ENCODE data around the gene WDR7. TPM values are rescaled to one million over a fixed set of nuclear protein-coding genes. Genes with fewer than 3 reads are reported as not detected.

The WDR7 gene
- total RNA-seq, 1 donor from 2014 or later = 16.9 TPM

- H3K4me3 Mint-ChIP-seq = no peak overlapping the region
- H3K4me1 Mint-ChIP-seq (ENCODE audit: unreplicated experiment) = peaks cover 8% of the 10 kb centered on the region
- H3K27ac Mint-ChIP-seq = no peak overlapping the region
- H3K36me3 Mint-ChIP-seq = peaks cover 6% of the 10 kb centered on the region
- DNase-seq (ENCODE audit: extremely low spot score, unreplicated experiment) = no peak
- H3K9me3 Mint-ChIP-seq = no peaks in the 10 kb centered on the region
- TF ChIP-seq, protein P1, sequence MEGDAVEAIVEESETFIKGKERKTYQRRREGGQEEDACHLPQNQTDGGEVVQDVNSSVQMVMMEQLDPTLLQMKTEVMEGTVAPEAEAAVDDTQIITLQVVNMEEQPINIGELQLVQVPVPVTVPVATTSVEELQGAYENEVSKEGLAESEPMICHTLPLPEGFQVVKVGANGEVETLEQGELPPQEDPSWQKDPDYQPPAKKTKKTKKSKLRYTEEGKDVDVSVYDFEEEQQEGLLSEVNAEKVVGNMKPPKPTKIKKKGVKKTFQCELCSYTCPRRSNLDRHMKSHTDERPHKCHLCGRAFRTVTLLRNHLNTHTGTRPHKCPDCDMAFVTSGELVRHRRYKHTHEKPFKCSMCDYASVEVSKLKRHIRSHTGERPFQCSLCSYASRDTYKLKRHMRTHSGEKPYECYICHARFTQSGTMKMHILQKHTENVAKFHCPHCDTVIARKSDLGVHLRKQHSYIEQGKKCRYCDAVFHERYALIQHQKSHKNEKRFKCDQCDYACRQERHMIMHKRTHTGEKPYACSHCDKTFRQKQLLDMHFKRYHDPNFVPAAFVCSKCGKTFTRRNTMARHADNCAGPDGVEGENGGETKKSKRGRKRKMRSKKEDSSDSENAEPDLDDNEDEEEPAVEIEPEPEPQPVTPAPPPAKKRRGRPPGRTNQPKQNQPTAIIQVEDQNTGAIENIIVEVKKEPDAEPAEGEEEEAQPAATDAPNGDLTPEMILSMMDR (conservative IDR thresholded peaks at IDR 0.05) = no peak
- H3K27me3 Mint-ChIP-seq = peaks cover 5% of the 10 kb centered on the region
Measured at GRCh38 chr18:57004366-57005121, 353.4 kb downstream of the WDR7 start.

DNA sequence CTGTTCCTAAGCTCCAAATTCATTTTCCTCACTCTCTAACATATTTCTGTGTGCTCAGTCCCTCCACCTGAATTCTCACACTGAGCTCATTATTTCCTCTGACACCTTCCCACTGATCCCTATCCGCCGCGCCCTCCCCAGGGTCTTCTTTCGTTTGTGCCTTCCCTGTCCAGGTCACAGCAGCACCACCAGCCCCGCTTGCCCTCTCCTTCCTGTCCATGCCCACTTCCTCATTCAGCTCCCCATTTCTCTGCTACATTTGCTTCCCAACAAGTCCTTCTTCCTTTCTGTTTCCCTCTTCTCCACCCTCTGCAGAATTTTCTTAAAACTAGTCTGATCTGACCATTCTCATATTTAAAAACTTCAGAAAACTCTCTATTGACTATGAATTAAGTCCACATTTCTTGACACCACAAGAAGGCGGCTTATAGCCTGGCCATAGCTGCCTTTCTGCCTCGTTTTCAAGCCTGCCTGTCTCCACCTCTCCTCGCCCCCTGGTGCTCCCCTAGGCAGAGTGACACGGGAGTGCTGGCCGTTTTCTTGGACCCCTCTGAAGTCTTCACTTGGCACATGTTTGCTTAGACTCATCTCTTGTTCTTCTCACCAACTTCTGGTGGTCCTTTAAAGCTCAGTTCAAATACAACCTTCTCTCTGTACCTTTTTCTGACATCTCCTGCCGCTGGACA is 357.0 kb downstream of the WDR7 start:
- no peak for DNase-seq (ENCODE audit: extremely low spot score, unreplicated experiment)
- peaks cover 5% of the 10 kb centered on the region for H3K27me3 Mint-ChIP-seq
- peaks cover 6% of the 10 kb centered on the region for H3K36me3 Mint-ChIP-seq
- H3K9me3 Mint-ChIP-seq = no peaks in the 10 kb centered on the region
- TF ChIP-seq, protein P1 (conservative IDR thresholded peaks at IDR 0.05) = no peak
- peak overlapping the region; percentile 2 for H3K27ac Mint-ChIP-seq
- H3K4me3 Mint-ChIP-seq = no peak overlapping the region
- peaks cover 8% of the 10 kb centered on the region for H3K4me1 Mint-ChIP-seq (ENCODE audit: unreplicated experiment)

- Mint-ChIP-seq H3K4me3 (no peak overlapping the region), H3K36me3 (peaks cover 6% of the 10 kb centered on the region), H3K27me3 (peaks cover 5% of the 10 kb centered on the region), H3K9me3 (no peaks in the 10 kb centered on the region), H3K4me1 (ENCODE audit: unreplicated experiment) (no peaks in the 10 kb centered on the region), H3K27ac (no peak overlapping the region)
- no peak for DNase-seq (ENCODE audit: extremely low spot score, unreplicated experiment)
- TF ChIP-seq, protein P1 (conservative IDR thresholded peaks at IDR 0.05) = no peak
Measured at GRCh38 chr18:57009844-57010243, 358.7 kb downstream of the WDR7 start.

GRCh38 chr18:57014772-57015413 is 363.7 kb downstream of the WDR7 start:
- no peaks in the 10 kb centered on the region for H3K4me1 Mint-ChIP-seq (ENCODE audit: unreplicated experiment)

GRCh38 chr18:57015451-57015850 is 364.3 kb downstream of the WDR7 start:
- no peak overlapping the region for H3K4me3 Mint-ChIP-seq
- H3K4me1 Mint-ChIP-seq (ENCODE audit: unreplicated experiment) = no peaks in the 10 kb centered on the region
- no peaks in the 10 kb centered on the region for H3K9me3 Mint-ChIP-seq
- H3K27ac Mint-ChIP-seq = no peak overlapping the region
- TF ChIP-seq, protein P1 (conservative IDR thresholded peaks at IDR 0.05) = no peak
- peaks cover 4% of the 10 kb centered on the region for H3K27me3 Mint-ChIP-seq
- no peaks in the 10 kb centered on the region for H3K36me3 Mint-ChIP-seq
- DNase-seq (ENCODE audit: extremely low spot score, unreplicated experiment) = no peak

More at GRCh38 chr18:57014772-57015413, 363.7 kb downstream of the WDR7 start:
- H3K4me3 Mint-ChIP-seq = no peak overlapping the region
- TF ChIP-seq, protein P1 (conservative IDR thresholded peaks at IDR 0.05) = no peak
- no peak for DNase-seq (ENCODE audit: extremely low spot score, unreplicated experiment)
- H3K27ac Mint-ChIP-seq = no peak overlapping the region
- no peaks in the 10 kb centered on the region for H3K36me3 Mint-ChIP-seq
- H3K27me3 Mint-ChIP-seq = peaks cover 4% of the 10 kb centered on the region
- H3K9me3 Mint-ChIP-seq = no peaks in the 10 kb centered on the region
